GM21723 (cell line): Measurements from ENCODE around the gene ENGASE.

Experiments
- ATAC-seq: cut with Tn5 transposase; IDR thresholded peaks from one replicate; pipeline ENCODE4 v1.9.1; 2021; ENCODE audit warnings: mild to moderate bottlenecking, moderate library complexity; ENCODE audit not compliant: unreplicated experiment

ENGASE gene

DNA sequence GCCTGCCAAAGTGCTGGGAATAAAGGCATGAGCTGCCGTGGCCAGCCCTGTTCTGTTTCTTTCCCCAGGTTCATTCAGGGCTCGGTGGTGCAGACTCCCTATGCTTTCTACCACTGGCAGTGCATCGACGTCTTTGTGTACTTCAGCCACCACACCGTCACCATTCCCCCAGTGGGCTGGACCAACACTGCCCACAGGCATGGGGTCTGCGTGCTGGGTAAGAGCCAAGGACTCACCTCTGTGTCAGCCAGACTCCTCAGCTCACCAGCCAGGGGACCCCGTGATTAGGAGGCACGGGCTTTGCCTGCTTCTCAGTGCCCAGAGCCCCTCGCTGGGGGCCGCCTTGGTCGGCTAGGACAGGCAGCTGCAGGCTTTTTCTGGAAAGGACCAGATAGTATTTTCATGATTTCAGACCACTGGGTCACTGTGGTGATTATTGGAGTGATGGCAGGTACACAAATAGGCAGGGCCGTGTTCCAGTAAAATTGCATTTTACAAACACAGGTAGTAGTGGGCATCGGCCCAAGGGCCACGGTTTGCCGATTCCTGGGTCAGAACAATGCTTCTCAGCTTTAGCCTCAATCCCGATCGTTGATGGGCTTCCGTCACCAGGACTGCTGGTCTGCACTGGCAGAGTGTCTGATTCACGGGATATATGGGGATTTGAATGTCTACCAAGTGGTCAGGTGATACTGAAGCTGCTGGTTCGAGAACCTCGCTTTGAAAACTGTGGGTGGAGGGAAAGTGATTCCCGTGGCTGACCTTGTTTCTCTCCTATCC lies 5.0 kb downstream of the ENGASE start:
- ATAC-seq = no peak

DNA sequence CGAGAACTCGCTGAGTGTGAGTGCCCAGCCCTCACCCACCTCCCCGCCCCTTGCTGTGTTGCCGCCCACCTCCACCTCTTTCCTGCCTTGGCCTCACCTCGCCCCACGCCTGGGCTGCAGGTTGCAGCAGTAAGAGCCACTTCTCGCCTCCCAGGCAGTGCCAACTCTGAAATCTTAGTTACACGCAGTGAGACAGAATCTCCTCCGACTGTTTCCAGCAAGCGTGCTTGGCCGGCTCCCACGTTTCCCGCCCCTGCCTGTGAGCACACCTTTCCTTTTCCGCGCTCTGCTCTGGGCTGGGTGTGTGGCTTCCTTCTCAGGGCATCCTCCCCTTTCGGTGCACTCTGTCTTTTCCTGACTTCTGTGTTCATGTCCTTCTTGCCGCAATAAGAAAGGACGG lies 5.7 kb downstream of the ENGASE start:
- ATAC-seq = no peak

- no peak for ATAC-seq
Observed at GRCh38 chr17:79080761-79081290, 6.2 kb downstream of the ENGASE start.

GRCh38 chr17:79081571-79082276 lies 7.1 kb downstream of the ENGASE start:
- ATAC-seq = no peak

- no peak for ATAC-seq
Observed at GRCh38 chr17:79082311-79083190, 7.9 kb downstream of the ENGASE start.

GRCh38 chr17:79083191-79083971 lies 8.8 kb downstream of the ENGASE start:
- no peak for ATAC-seq

GRCh38 chr17:79084291-79085153 lies 9.9 kb downstream of the ENGASE start:
- ATAC-seq = no peak

DNA sequence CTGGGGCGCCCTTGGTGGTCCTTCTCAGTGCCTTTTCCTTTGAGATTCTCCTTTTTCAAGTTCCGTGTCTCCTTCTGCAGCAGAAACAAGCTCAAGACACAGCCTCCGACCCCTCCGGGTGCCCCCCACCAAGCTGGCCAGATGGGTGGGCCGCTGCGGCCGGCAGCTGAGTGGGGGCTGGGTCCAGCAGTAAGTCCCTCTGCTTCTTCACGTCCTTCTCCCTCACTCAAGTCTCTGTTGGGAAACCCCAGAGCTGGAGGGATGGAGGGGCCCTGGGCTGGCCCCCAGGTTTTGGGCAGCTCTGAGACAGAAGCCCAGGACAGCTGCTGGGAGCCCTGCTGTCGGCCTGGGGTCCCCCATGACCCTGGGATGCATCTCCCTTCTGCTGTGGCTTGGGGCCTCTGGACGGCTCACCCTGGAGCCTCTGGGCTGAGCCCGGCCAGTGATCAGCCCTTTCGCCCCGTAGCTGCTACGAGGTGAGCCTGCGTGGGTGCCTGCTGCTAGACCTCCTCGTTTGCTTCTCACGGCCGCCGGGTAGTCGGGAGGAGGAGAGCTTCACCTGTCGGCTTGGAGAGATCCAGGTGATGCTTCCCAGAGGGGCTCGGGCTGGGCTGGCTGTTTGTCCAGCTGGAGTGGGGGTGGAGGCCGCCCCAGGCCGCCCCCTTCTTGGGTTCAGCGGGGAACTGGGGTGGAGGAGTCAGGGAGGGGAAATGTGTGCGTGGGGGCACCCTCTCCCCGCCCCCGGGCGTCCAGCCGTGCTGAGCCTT lies 10.7 kb downstream of the ENGASE start:
- ATAC-seq = no peak

- no peak for ATAC-seq
Observed at GRCh38 chr17:79085921-79086551, 11.4 kb downstream of the ENGASE start.

DNA sequence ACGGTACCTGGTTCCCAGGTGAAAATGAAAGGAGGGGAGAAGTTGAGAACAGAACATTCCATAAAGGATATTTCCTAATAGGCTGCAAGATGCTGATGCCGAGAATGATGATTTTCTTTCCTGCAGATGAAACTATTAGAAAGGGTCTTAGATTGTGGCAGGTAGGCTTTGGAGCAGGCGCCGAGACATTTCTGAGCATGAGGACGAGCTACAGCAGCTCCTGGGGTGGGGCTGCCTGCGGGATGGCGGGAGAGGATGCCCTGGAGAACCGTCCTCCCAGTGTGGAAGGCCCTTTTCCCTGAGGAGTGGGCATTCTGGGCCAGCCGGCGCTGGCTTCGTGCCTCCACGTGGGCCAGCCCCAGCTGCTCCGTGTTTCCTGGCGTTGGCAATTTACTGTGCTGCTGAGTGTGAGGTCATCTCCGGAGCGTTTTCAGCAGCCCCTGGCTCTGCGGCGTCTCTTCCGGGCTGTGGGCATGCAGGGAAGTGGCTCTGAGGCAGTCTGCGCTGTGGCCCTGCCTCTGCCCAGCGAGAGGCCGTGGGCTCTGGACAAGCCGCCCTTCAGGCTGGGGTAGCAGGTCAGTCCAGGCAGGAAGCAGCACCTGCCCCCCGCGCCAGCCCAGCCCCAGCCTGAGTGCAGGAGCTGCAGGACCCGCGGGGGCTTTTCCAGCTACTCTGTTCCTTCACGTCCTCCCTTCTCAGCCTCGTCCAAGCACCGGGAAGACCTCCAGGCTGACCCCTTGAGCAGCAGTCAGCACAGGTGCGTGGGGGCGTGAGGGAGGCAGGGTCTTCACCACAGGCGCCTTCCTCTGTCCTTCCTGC lies 12.2 kb downstream of the ENGASE start:
- ATAC-seq = no peak

- ATAC-seq = no peak
Observed at GRCh38 chr17:79087428-79088143, 13.0 kb downstream of the ENGASE start.

DNA sequence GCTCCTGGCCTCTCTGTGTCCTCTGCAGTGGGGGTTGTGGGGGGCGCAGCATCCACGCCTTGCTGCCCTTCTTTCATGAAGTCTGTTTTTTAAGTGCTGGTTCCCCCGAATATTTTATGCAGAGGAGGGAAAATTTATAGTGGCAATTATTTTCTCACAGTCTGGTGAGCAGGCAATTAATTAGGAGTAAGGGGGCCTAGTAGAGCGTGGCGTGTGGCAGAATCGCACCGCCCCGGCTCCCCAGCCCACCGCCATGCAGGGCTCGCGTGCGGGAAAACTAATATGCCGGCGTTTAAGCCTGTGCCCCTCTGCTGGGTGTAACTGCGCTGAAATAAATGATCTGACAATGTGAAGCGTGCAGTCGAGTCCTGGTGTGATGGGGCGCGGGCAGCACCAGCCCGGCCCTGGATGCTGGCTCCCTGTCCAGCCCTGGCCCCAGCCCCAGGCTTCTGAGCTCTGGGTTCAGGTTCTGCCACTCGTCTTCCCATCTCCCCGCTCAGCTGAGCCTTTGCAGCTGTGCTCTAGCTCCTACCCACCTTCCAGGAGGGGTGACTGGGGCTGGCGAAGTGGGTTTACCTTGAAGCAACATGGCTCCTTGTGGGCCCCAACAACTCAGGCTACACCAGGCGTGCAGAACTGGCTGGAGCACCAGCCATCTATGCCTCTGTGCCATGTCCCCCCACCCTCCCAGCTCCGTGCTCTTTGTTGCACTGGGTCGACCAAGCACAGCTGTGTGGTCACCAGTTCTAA lies 13.8 kb downstream of the ENGASE start:
- ATAC-seq = no peak

DNA sequence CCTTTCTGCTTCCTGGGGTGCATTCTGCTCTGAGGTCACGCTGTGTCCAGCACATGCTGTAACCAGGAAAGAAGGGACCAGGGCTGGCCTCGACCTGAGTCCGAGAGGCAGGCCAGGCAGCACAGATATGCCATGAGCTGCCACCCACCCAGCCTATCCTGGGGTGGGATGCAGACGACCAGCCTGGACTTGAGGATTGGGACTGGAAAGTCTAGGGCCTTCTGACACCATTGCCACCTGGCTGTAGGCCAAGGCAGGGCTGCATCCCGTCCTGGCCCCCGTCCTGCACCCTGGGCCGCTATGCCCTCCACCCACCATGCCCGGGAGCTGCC lies 14.3 kb downstream of the ENGASE start:
- ATAC-seq = no peak

DNA sequence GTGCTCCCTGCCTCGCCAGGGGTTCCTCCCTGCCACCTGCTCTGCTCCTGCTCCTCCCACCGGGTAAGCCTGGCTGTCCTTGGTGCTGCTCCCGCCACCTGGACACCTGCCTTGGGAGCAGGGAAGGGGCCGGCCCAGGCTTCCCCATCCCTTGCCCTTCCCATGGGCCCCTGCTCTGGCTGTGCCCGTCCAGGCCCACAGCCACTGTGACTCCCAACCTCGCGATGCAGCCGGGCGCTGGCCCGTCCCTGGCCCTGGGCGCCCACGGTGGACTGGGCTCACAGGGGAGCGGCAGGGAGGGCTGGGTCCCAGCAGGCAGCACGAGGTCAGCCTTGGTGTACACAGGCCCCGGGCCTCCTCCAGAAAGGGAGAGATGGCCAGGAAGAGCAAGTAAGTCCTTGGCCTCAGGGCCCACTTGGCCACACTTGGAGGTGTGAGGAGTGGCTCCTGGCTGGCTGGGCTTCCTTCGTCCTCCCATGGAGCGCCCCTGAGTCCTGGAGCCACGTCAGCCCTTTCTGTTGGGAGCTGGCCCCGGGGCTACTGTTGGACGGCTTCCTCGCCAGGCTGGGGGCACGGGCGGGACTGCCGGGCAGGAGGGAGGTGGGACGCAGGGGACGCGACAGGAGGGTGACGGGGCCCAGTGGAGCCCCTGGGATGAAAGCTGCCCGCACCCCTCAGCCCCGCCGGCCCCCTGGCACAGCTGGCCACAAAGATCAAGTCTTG lies 15.3 kb downstream of the ENGASE start:
- no peak for ATAC-seq

DNA sequence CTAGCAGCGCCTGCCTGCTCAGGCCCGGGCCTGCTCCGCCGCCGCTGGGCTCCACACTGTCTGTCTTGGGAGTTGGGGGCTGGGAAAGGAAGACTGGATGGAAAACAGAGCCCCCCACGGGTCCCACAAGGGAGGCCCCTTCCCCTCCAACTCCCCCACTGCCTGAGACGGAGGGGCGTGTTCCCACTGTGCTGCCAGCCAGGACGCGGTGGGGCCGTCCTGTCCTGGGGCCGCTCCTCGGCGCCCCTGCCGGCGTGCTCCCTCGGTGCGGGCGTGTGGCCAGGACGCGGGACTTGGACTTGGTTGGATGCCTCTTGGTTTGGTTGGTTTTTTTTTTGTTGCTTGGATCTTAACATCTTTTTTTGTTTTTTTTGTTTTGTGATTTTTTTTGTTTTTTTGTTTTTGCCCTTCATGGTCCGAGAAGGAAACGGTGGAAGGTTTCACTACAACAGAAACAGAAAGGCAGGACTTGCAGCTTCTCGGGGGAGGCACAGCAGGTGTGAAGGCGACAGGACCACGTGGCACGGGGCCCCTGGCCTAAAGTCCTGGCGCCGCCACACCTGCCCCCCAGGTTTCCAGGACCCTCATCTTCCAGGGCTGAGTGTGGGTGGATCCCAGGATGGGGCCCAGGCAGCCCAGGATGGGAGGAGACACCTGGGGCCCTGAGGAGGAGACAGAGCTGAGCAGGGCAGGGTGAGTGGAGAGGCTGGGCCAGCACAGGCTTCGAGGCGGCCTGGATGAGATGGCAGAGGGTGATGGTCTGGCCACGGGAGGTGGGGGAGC lies 16.0 kb downstream of the ENGASE start:
- no peak for ATAC-seq
